NCI-H1694 treated with DMSO at 0.1 percent for 48 hours (cell line): ENCODE measurements around the gene RANBP1.
"Not testable (repeated sequence)": the region's sequence is repeated elsewhere in the genome, so short reads cannot be mapped to it uniquely, and the experiment has no call there.

ENCODE experiments used
- DNase-seq: peaks from one replicate; lab custom pipeline; 2025; lab: John Stamatoyannopoulos, UW

Gene RANBP1

DNA sequence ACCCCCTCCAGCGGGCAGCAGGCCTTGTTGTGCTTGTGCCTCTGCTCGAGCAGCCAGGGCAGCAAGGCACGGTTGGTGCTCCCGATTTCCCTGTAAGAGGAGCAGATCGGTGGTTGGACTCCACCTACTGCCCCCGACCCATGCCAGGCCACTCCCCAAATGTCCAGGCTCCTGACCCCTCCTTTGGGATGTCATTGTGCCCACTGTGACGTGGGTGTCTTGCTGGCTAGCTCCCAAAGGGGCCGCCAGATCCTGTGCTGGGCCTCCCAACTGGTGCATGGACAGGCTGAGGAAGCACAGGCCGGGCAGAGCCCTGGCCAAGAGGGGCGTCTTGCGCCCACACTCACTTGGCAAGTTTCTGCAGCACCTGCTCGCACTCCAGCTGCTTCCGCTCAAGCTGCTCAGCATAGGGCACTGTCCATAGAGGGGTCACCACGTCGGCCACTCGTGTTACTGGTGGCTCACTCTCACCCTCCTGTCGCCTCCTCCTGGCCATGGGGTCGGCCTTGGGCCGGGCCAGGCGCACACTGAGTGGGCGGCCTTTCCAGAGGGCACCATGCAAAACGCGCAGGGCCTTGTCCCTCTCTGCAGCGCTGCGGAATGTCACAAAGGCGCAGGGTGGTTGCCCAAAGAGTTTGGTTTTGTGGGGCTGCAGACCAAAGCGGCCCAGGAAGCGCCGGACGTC lies at the start of gene RANBP1:
Gene RANBP1 (plus strand): TSS at position 414 of the 685 bp plus-strand sequence. CDS start 81 bp downstream, at position 495.
- DNase-seq, result no peak

GRCh38 chr22:20066617-20067383 lies 49.1 kb upstream of the RANBP1 start:
- DNase-seq, result no peak

- not testable (repeated sequence) for DNase-seq
These were observed 48.6 kb upstream of the RANBP1 start for GRCh38 chr22:20067384-20067682.

GRCh38 chr22:20068640-20069039 lies 47.3 kb upstream of the RANBP1 start:
- no peak for DNase-seq

DNA sequence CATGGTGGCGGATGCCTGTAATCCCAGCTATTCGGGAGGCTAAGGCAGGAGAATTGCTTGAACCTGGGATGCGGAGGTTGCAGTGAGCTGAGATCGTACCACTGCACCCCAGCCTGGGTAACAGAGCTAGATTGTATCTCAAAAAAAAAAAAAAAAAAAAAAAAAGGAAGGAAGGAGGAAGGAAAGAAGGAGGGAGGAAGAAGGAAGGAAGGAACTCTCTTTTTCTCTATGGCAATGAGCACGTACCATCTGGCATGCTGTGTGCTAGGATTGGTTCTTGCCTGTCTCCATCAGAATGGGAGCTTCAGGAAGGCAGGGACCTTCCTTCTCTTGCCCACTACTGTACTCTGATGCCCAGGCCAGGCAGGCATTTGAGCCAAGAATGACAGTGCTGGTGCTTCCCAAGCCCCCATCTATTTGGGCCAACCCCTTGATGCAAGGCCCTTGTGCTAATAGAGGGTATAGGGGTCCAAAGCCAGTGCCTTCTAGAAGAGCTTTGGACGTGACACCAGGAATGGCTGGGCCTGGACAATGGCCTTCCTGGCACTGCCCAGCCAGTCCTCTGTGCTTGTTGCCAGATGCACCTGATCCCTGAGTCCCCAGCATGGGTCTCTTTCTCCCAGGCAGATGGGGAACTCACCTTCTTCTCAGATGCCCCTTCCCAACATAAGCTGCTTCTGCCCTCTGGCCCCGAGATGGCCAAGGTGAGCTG lies 46.4 kb upstream of the RANBP1 start:
- DNase-seq, result no peak

GRCh38 chr22:20071524-20071972 lies 44.4 kb upstream of the RANBP1 start:
- DNase-seq, result no peak

- DNase-seq, result no peak
These were observed 39.2 kb upstream of the RANBP1 start for GRCh38 chr22:20076627-20077172.

DNA sequence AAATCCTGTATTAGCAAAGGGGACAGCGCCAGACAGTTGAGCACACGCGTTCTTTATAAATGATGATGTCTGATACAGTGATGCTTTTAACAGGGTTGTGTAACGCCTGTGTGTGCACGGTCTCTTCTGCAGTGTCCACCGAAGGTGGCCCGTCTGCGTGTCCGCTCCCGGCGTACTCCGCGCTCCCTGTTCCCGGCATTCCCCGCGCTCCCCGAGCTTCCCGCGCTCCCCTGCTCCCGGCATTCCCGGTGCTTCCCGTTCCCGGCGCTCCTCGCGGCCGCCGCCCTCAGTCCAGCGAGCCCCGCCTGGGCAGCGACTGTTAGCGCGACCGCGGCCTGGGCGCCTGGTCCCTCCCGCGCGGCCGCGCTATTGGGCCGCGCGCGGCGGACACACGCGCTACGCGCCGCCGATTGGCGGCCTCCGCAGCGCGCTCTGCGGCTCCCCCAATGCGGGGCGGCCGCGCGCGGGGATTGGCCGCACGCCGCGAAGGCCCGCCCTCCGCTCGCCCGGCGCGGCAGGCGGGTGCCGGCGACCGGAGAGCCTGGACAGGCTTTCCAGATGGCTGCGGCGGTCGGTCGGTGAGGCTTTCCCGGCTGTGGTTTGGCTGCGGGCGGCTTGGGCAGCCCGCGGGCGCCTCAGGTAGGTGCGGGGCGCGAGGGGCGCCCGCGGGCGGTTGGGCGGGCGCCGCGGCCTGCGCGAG lies 36.0 kb upstream of the RANBP1 start, which contains the start of gene DGCR8:
Gene DGCR8 (plus strand): TSS at position 497 of the 700 bp plus-strand sequence. CDS start 5,723 bp downstream, outside the sequence.
- DNase-seq, result peak; percentile 85

DNA sequence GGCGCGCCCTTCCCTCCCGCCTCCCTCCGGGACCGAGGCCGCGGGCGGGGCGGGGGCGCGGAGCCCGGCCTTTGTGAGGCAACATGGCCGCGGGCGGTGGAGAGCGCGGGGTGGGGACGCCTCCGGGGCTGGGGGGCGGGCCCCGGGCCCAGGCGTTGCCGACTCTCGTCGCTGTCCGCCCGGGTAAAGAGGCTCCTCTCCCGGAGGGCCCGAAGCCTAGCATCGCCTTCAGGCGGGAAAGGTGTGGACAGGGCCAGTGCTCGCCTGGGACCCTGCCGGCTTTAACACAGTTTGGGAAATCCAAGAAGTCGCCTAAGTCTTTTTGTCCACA lies 35.5 kb upstream of the RANBP1 start:
- DNase-seq, result no peak

GRCh38 chr22:20080776-20081654 lies 34.9 kb upstream of the RANBP1 start:
- DNase-seq, result no peak

- DNase-seq, result no peak
These were observed 32.6 kb upstream of the RANBP1 start for GRCh38 chr22:20083157-20083890.

- DNase-seq, result no peak
These were observed 31.9 kb upstream of the RANBP1 start for GRCh38 chr22:20083891-20084546.

DNA sequence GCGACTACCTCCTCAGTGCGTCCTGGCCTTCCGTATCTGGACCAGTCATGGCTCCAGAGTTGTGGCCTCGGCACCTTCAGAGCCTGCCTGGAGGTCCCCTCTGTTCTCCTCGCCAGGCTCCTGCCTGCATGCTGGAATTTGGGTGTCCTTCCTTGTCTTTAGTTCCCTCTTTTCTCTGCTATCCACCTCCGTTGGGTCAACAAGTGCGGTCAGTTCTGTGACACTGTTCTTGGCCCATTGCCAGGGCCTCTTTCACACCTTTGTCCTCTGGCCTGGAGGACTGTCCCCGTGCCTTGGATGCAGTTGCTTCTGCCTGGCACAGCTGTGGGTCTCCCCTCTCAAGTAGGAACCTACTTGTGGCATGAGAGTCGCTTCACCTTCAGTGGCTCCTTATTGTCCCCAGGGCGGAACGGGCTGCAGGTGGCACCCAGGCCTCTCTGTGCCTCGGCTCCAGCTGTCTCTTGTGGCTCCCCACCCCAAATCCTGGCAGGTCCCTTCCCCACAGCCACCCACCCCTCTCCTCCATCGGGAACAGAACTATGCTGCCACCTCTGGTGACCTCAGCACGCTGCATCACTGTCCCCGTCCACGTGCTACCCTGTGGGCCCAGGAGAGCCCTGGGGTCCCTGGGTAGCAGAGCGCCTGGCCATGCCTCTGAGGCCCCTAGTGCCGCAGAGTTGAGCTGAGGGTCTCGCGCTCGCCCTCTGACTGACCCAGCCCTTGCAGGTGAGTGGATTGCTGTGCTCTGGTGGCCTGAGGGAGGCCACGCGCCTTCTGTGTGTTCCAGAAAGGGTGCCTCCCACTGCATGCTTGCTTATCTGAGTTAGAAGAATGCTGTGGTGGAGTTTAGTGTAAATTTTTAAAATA lies 31.1 kb upstream of the RANBP1 start:
- peak; percentile 14 for DNase-seq

- no peak for DNase-seq
These were observed 30.3 kb upstream of the RANBP1 start for GRCh38 chr22:20085651-20086050.

DNA sequence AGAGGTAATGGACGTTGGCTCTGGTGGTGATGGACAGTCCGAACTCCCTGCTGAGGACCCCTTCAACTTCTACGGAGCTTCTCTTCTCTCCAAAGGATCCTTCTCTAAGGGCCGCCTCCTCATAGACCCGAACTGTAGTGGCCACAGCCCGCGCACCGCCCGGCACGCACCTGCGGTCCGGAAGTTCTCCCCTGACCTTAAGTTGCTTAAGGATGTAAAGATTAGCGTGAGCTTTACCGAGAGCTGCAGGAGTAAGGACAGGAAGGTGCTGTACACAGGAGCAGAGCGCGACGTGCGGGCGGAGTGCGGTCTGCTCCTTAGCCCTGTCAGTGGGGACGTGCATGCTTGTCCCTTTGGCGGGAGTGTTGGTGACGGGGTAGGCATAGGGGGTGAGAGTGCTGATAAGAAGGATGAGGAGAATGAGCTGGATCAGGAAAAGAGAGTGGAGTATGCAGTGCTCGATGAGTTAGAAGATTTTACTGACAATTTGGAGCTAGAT lies 29.8 kb upstream of the RANBP1 start:
- no peak for DNase-seq

- DNase-seq, result no peak
These were observed 29.1 kb upstream of the RANBP1 start for GRCh38 chr22:20086763-20087162.

DNA sequence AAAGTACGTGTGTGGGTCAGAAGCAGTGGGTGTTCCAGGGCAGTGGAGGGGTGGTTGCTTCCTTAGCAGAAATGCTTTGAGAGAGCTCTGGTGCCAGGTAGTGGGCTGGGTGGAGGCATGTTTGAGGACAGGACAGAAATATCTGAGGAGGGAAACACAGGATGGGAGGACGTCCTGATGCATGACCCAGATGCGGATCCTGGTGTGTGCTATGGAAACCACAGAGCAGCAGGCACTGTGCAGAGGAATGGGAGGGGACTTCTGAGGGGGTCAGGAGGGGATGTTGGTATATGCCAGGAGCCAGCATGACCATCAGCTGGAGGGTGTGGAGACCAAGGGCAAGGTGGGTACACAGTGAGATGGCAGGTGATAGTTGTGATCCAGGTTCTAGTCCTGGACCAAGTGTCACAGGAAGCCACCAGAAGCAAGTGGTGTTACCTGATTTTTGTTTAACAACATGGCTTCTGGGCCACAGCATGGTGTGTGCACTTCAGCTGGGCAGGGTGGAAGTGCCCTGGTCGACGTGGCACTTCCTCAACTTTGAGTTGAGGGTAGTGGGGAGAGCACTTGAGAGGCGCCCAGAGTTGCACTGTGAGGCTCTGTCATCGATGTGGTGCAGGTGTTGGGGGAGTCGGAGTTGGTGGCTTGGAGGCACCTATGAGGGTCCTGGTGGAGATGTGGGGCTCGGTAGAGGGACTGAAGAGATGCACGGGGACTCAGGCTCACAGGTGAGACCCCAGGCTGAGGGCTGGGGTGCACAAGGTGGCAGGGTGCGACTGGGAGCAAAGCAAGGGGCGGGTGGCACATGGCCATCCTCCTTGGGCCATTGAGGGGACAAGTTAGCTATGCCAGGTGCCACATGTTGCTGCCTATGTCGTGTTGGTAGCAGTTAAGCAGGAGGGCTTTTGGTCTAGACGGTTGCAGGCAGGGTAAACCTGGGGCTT lies 28.3 kb upstream of the RANBP1 start:
- no peak for DNase-seq
